ENCODE measurements around the gene FOXO6. TPM values are rescaled to one million over a fixed set of nuclear protein-coding genes. Genes with fewer than 3 reads are reported as not detected.

FOXO6 gene
- total and polyA plus RNA-seq, 3 experiments from 2014 or later, result 0.11 TPM; not detected in 2

GRCh38 chr1:41414296-41414695 is 53.1 kb downstream of the FOXO6 start:
- peaks cover 21 to 30% of the 10 kb centered on the region in 2 donors for H3K27me3 Mint-ChIP-seq
- ChIA-PET CTCF (no interaction called here), POLR2A (no interaction called here)
- Histone ChIP-seq H3K27me3 (ENCODE audit: insufficient read depth, low read length, poor library complexity, severe bottlenecking) (peaks cover 2% of the 10 kb centered on the region), H3K36me3 (ENCODE audit: insufficient read depth, low read length) (no peaks in the 10 kb centered on the region), H3K27ac (ENCODE audit: low read depth, low read length) (no peak overlapping the region), H3K9me3 (ENCODE audit: low read length) (no peaks in the 10 kb centered on the region), H3K4me3 (ENCODE audit: low read length) (no peak overlapping the region), H3K4me1 (ENCODE audit: insufficient read depth, low read length) (no peaks in the 10 kb centered on the region)
- no peak overlapping the region for H3K4me3 Mint-ChIP-seq
- peaks cover 0 to 3% (median 0%) of the 10 kb centered on the region in 3 donors for H3K36me3 Mint-ChIP-seq
- no peaks in the 10 kb centered on the region for H3K4me1 Mint-ChIP-seq
- peaks cover 0 to 4% (median 0%) of the 10 kb centered on the region in 5 donors for H3K9me3 Mint-ChIP-seq
- H3K27ac Mint-ChIP-seq, result no peak overlapping the region
- no peak for DNase-seq

GRCh38 chr1:41414716-41415306 is 53.6 kb downstream of the FOXO6 start:
- H3K4me3 Mint-ChIP-seq, result no peak overlapping the region
- ChIA-PET POLR2A (no interaction called here), CTCF (interaction anchor here (0.9 kb wide), 1 partner anchor 134 kb away, joined by 3 read pairs; no protein-coding TSS in a partner anchor)

GRCh38 chr1:41416081-41416480 is 54.8 kb downstream of the FOXO6 start:
- Mint-ChIP-seq H3K36me3 (peaks cover 0 to 3% (median 0%) of the 10 kb centered on the region in 3 donors), H3K4me3 (no peak overlapping the region), H3K4me1 (no peaks in the 10 kb centered on the region), H3K27ac (no peak overlapping the region), H3K9me3 (no peaks in the 10 kb centered on the region), H3K27me3 (peaks cover 20 to 21% of the 10 kb centered on the region in 2 donors)
- POLR2A ChIA-PET, result no interaction called here
- no peak for DNase-seq
- no peaks in the 10 kb centered on the region for H3K27me3 ChIP-seq (ENCODE audit: insufficient read depth, low read length, poor library complexity, severe bottlenecking)
- no peak overlapping the region for H3K4me3 ChIP-seq (ENCODE audit: low read length)
- no peak overlapping the region for H3K27ac ChIP-seq (ENCODE audit: low read depth, low read length)
- no peaks in the 10 kb centered on the region for H3K36me3 ChIP-seq (ENCODE audit: insufficient read depth, low read length)
- H3K9me3 ChIP-seq (ENCODE audit: low read length), result no peaks in the 10 kb centered on the region
- H3K4me1 ChIP-seq (ENCODE audit: insufficient read depth, low read length), result no peaks in the 10 kb centered on the region
- CTCF ChIA-PET, result interaction anchor here (1.2 kb wide), 1 partner anchor 147 kb away, joined by 5 read pairs; no protein-coding TSS in a partner anchor

More at GRCh38 chr1:41414716-41415306, 53.6 kb downstream of the FOXO6 start:
- peaks cover 17 to 25% of the 10 kb centered on the region in 2 donors for H3K27me3 Mint-ChIP-seq
- H3K4me1 Mint-ChIP-seq, result no peaks in the 10 kb centered on the region
- Histone ChIP-seq H3K36me3 (ENCODE audit: insufficient read depth, low read length) (no peaks in the 10 kb centered on the region), H3K4me3 (ENCODE audit: low read length) (no peak overlapping the region), H3K9me3 (ENCODE audit: low read length) (no peaks in the 10 kb centered on the region), H3K27me3 (ENCODE audit: insufficient read depth, low read length, poor library complexity, severe bottlenecking) (no peaks in the 10 kb centered on the region), H3K27ac (ENCODE audit: low read depth, low read length) (no peak overlapping the region), H3K4me1 (ENCODE audit: insufficient read depth, low read length) (no peaks in the 10 kb centered on the region)
- peaks cover 0 to 3% (median 0%) of the 10 kb centered on the region in 3 donors for H3K36me3 Mint-ChIP-seq
- DNase-seq, result no peak
- peaks cover 0 to 4% (median 0%) of the 10 kb centered on the region in 5 donors for H3K9me3 Mint-ChIP-seq
- H3K27ac Mint-ChIP-seq, result no peak overlapping the region

GRCh38 chr1:41416552-41417334 is 55.5 kb downstream of the FOXO6 start:
- ChIA-PET POLR2A (no interaction called here), CTCF (interaction anchor here (0.9 to 2.9 kb wide), 7 partner anchors 22 to 147 kb away, joined by 3 to 26 read pairs (median 3); partner anchors contain the start of gene FOXO6)
- Mint-ChIP-seq H3K27ac (peak overlapping the region in 1 of 8 donors; percentile 66), H3K27me3 (peaks cover 20 to 24% of the 10 kb centered on the region in 2 donors), H3K36me3 (peaks cover 0 to 3% (median 0%) of the 10 kb centered on the region in 3 donors), H3K9me3 (no peaks in the 10 kb centered on the region), H3K4me1 (no peaks in the 10 kb centered on the region), H3K4me3 (no peak overlapping the region)
- H3K4me1 ChIP-seq (ENCODE audit: insufficient read depth, low read length), result no peaks in the 10 kb centered on the region
- H3K4me3 ChIP-seq (ENCODE audit: low read length), result no peak overlapping the region
- no peaks in the 10 kb centered on the region for H3K36me3 ChIP-seq (ENCODE audit: insufficient read depth, low read length)
- H3K27me3 ChIP-seq (ENCODE audit: insufficient read depth, low read length, poor library complexity, severe bottlenecking), result no peaks in the 10 kb centered on the region
- no peak overlapping the region for H3K27ac ChIP-seq (ENCODE audit: low read depth, low read length)
- H3K9me3 ChIP-seq (ENCODE audit: low read length), result no peaks in the 10 kb centered on the region
- DNase-seq, result peak; percentile 39 to 73 (median 43)

GRCh38 chr1:41417335-41417682 is 56.1 kb downstream of the FOXO6 start:
- H3K36me3 ChIP-seq (ENCODE audit: insufficient read depth, low read length), result no peaks in the 10 kb centered on the region
- H3K4me1 ChIP-seq (ENCODE audit: insufficient read depth, low read length), result no peaks in the 10 kb centered on the region
- Mint-ChIP-seq H3K27ac (no peak overlapping the region), H3K4me3 (no peak overlapping the region), H3K4me1 (no peaks in the 10 kb centered on the region), H3K36me3 (peaks cover 0 to 2% (median 0%) of the 10 kb centered on the region in 3 donors), H3K9me3 (no peaks in the 10 kb centered on the region), H3K27me3 (peaks cover 20 to 24% of the 10 kb centered on the region in 2 donors)
- no peak for DNase-seq
- ChIA-PET POLR2A (no interaction called here), CTCF (interaction anchor here (0.7 to 2.9 kb wide), 9 partner anchors 13 to 161 kb away, joined by 3 to 26 read pairs (median 3); partner anchors contain the start of gene FOXO6)
- no peak overlapping the region for H3K27ac ChIP-seq (ENCODE audit: low read depth, low read length)
- H3K27me3 ChIP-seq (ENCODE audit: insufficient read depth, low read length, poor library complexity, severe bottlenecking), result no peaks in the 10 kb centered on the region
- no peaks in the 10 kb centered on the region for H3K9me3 ChIP-seq (ENCODE audit: low read length)
- no peak overlapping the region for H3K4me3 ChIP-seq (ENCODE audit: low read length)

- Histone ChIP-seq H3K36me3 (ENCODE audit: insufficient read depth, low read length) (no peaks in the 10 kb centered on the region), H3K27ac (ENCODE audit: low read depth, low read length) (no peak overlapping the region), H3K4me3 (ENCODE audit: low read length) (no peak overlapping the region), H3K4me1 (ENCODE audit: insufficient read depth, low read length) (no peaks in the 10 kb centered on the region), H3K9me3 (ENCODE audit: low read length) (no peaks in the 10 kb centered on the region), H3K27me3 (ENCODE audit: insufficient read depth, low read length, poor library complexity, severe bottlenecking) (no peaks in the 10 kb centered on the region)
- no peaks in the 10 kb centered on the region for H3K4me1 Mint-ChIP-seq
- H3K27ac Mint-ChIP-seq, result no peak overlapping the region
- CTCF ChIA-PET, result interaction anchor here (0.7 to 2.9 kb wide), 10 partner anchors 13 to 161 kb away, joined by 3 to 26 read pairs (median 3); partner anchors contain the start of gene FOXO6
- POLR2A ChIA-PET, result no interaction called here
- H3K9me3 Mint-ChIP-seq, result no peaks in the 10 kb centered on the region
- no peak for DNase-seq
- peaks cover 18 to 22% of the 10 kb centered on the region in 2 donors for H3K27me3 Mint-ChIP-seq
- H3K4me3 Mint-ChIP-seq, result no peak overlapping the region
- H3K36me3 Mint-ChIP-seq, result no peaks in the 10 kb centered on the region
Observed at GRCh38 chr1:41417746-41418145, 56.5 kb downstream of the FOXO6 start.

- ChIA-PET POLR2A (no interaction called here), CTCF (interaction anchor here (0.9 to 2.9 kb wide), 5 partner anchors 58 to 150 kb away, joined by 3 to 26 read pairs (median 6); partner anchors contain the start of gene FOXO6)
- DNase-seq, result no peak
- Histone ChIP-seq H3K27ac (ENCODE audit: low read depth, low read length) (no peak overlapping the region), H3K36me3 (ENCODE audit: insufficient read depth, low read length) (no peaks in the 10 kb centered on the region), H3K27me3 (ENCODE audit: insufficient read depth, low read length, poor library complexity, severe bottlenecking) (no peaks in the 10 kb centered on the region), H3K9me3 (ENCODE audit: low read length) (no peaks in the 10 kb centered on the region), H3K4me3 (ENCODE audit: low read length) (no peak overlapping the region), H3K4me1 (ENCODE audit: insufficient read depth, low read length) (no peaks in the 10 kb centered on the region)
- Mint-ChIP-seq H3K27ac (no peak overlapping the region), H3K36me3 (no peaks in the 10 kb centered on the region), H3K4me3 (no peak overlapping the region), H3K27me3 (peaks cover 14 to 23% of the 10 kb centered on the region in 2 donors), H3K9me3 (no peaks in the 10 kb centered on the region), H3K4me1 (no peaks in the 10 kb centered on the region)
Observed at GRCh38 chr1:41418857-41419583, 57.8 kb downstream of the FOXO6 start.

Data from CD8-positive, alpha-beta memory T cell (primary cell).